Loucy (cell line): ENCODE results near the gene SEZ6.

Source experiments
- H2AFZ ChIP-seq: fragments of 200-600 bp; sonication (generic); 2 replicates; pipeline ENCODE4 v1.6.0; 2016; ENCODE audit warnings: antibody characterized with exemption, mild to moderate bottlenecking, low read length, moderate library complexity
- H3F3A ChIP-seq: fragments of 200-600 bp; 2 replicates; pipeline ENCODE4 v1.6.0; 2016; ENCODE audit warnings: antibody characterized with exemption, low read depth, mild to moderate bottlenecking
- H3K27me3 ChIP-seq: fragments of 200-600 bp; sonication (generic); 2 replicates; pipeline ENCODE4 v1.6.1; 2014; ENCODE audit warnings: low read length, mild to moderate bottlenecking; ENCODE audit not compliant: insufficient read depth, poor library complexity, severe bottlenecking
- H3K36me3 ChIP-seq: fragments of 200-600 bp; sonication (generic); 2 replicates; pipeline ENCODE4 v1.6.1; 2016; ENCODE audit warnings: low read length; ENCODE audit not compliant: insufficient read depth
- H3K4me1 ChIP-seq: fragments of 200-600 bp; sonication (generic); 2 replicates; pipeline ENCODE4 v1.5.1; 2014; ENCODE audit warnings: low read length, mild to moderate bottlenecking; ENCODE audit not compliant: insufficient read depth, poor library complexity, severe bottlenecking
- H3K4me2 ChIP-seq: fragments of 200-600 bp; sonication (generic); 2 replicates; pipeline ENCODE4 v1.6.0; 2014; ENCODE audit warnings: antibody characterized with exemption, low read length, low read depth, mild to moderate bottlenecking; ENCODE audit not compliant: poor library complexity, severe bottlenecking
- H3K4me3 ChIP-seq: fragments of 200-600 bp; sonication (generic); 2 replicates; pipeline ENCODE4 v1.5.1; 2014; ENCODE audit warnings: low read length, mild to moderate bottlenecking, mixed read lengths; ENCODE audit not compliant: poor library complexity, severe bottlenecking
- H3K79me2 ChIP-seq: fragments of 200-600 bp; sonication (generic); 2 replicates; pipeline ENCODE4 v1.6.1; 2014; ENCODE audit warnings: low read length; ENCODE audit not compliant: insufficient read depth
- H3K9ac ChIP-seq: fragments of 200-600 bp; sonication (generic); 2 replicates; pipeline ENCODE4 v1.6.0; 2014; ENCODE audit warnings: mild to moderate bottlenecking, low read depth, low read length, moderate library complexity; ENCODE audit not compliant: poor library complexity, severe bottlenecking
- H3K9me2 ChIP-seq: fragments of 200-600 bp; sonication (generic); replicated peaks from 2 replicates; pipeline ENCODE4 v1.6.1; 2016; ENCODE audit warnings: low read depth, low read length, mixed read lengths
- H3K9me3 ChIP-seq: fragments of 200-600 bp; sonication (generic); 2 replicates; pipeline ENCODE4 v1.6.1; 2014; ENCODE audit warnings: mild to moderate bottlenecking, antibody characterized with exemption, low read length, low read depth; ENCODE audit not compliant: insufficient read depth
- H4K20me1 ChIP-seq: fragments of 200-600 bp; sonication (generic); 2 replicates; pipeline ENCODE4 v1.6.0; 2014; ENCODE audit warnings: antibody characterized with exemption, low read length, mild to moderate bottlenecking; ENCODE audit not compliant: insufficient read depth, poor library complexity, severe bottlenecking
- CTCF ChIP-seq: fragments of 200-600 bp; sonication (generic); conservative IDR thresholded peaks from 2 replicates; pipeline ENCODE4 v1.5.1; 2014; ENCODE audit warnings: mild to moderate bottlenecking, antibody characterized with exemption, low read length
- EZH2phosphoT487 ChIP-seq: fragments of 200-600 bp; IDR thresholded peaks from 2 replicates; pipeline ENCODE4 v1.6.1; 2018; ENCODE audit warnings: antibody characterized with exemption, mild to moderate bottlenecking, moderate library complexity, borderline replicate concordance

SEZ6 gene

GRCh38 chr17:29010129-29010528 lies 4.3 kb upstream of the SEZ6 start:
- no peaks in the 10 kb centered on the region for H3K4me1 ChIP-seq
- H2AFZ ChIP-seq, result no peak overlapping the region
- H3K4me2 ChIP-seq, result no peak overlapping the region
- H3K9ac ChIP-seq, result no peak overlapping the region
- no peaks in the 10 kb centered on the region for H3K27me3 ChIP-seq
- H3K9me3 ChIP-seq, result no peaks in the 10 kb centered on the region
- no peak overlapping the region for H3K4me3 ChIP-seq
- H3K9me2 ChIP-seq, result no peaks in the 10 kb centered on the region
- TF ChIP-seq EZH2phosphoT487, result no peak
- no peak for TF ChIP-seq CTCF
- H3K79me2 ChIP-seq, result no peaks in the 10 kb centered on the region
- H3K36me3 ChIP-seq, result no peaks in the 10 kb centered on the region
- no peaks in the 10 kb centered on the region for H4K20me1 ChIP-seq
- no peaks in the 10 kb centered on the region for H3F3A ChIP-seq

GRCh38 chr17:29008591-29008990 lies 2.8 kb upstream of the SEZ6 start:
- Histone ChIP-seq H2AFZ (no peak overlapping the region), H3K27me3 (no peaks in the 10 kb centered on the region), H3K9me3 (no peaks in the 10 kb centered on the region), H3K9ac (no peak overlapping the region), H3K36me3 (no peaks in the 10 kb centered on the region), H3K9me2 (no peaks in the 10 kb centered on the region), H3K4me2 (no peak overlapping the region), H4K20me1 (no peaks in the 10 kb centered on the region), H3K79me2 (no peaks in the 10 kb centered on the region), H3K4me3 (no peak overlapping the region), H3K4me1 (no peaks in the 10 kb centered on the region), H3F3A (no peaks in the 10 kb centered on the region)
- TF ChIP-seq EZH2phosphoT487 (no peak), CTCF (no peak)

- Histone ChIP-seq H3K79me2 (no peaks in the 10 kb centered on the region), H3K9me2 (no peaks in the 10 kb centered on the region), H3K36me3 (no peaks in the 10 kb centered on the region), H4K20me1 (no peaks in the 10 kb centered on the region), H3K4me1 (no peaks in the 10 kb centered on the region), H2AFZ (no peak overlapping the region), H3K9ac (no peak overlapping the region), H3K4me2 (no peak overlapping the region), H3F3A (no peaks in the 10 kb centered on the region), H3K9me3 (no peaks in the 10 kb centered on the region), H3K27me3 (no peaks in the 10 kb centered on the region), H3K4me3 (no peak overlapping the region)
- TF ChIP-seq EZH2phosphoT487 (no peak), CTCF (no peak)
These were observed 2.1 kb upstream of the SEZ6 start for GRCh38 chr17:29007860-29008455.
